NCI-H774 (cell line): ENCODE results near the gene BAIAP3.

ENCODE experiments used
- DNase-seq: peaks from one replicate; lab custom pipeline; 2025; lab: John Stamatoyannopoulos, UW

Gene BAIAP3

GRCh38 chr16:1334739-1335138 is 1.3 kb downstream of the BAIAP3 start:
- DNase-seq, result no peak

GRCh38 chr16:1335211-1335971 is 1.9 kb downstream of the BAIAP3 start:
- DNase-seq, result no peak

- DNase-seq, result no peak
Measured at GRCh38 chr16:1335996-1336395, 2.6 kb downstream of the BAIAP3 start.

- DNase-seq, result no peak
Measured at GRCh38 chr16:1336619-1337018, 3.2 kb downstream of the BAIAP3 start.

- DNase-seq, result no peak
Measured at GRCh38 chr16:1337486-1337885, 4.0 kb downstream of the BAIAP3 start.

- no peak for DNase-seq
Measured at GRCh38 chr16:1338119-1338730, 4.8 kb downstream of the BAIAP3 start.

GRCh38 chr16:1338855-1339675 is 5.6 kb downstream of the BAIAP3 start:
- DNase-seq, result no peak

GRCh38 chr16:1340730-1341494 is 7.5 kb downstream of the BAIAP3 start:
- DNase-seq, result no peak

- DNase-seq, result no peak
Measured at GRCh38 chr16:1341495-1342420, 8.3 kb downstream of the BAIAP3 start.

GRCh38 chr16:1342526-1343427 is 9.3 kb downstream of the BAIAP3 start:
- peak; percentile 88 for DNase-seq

GRCh38 chr16:1343428-1344242 is 10.2 kb downstream of the BAIAP3 start:
- no peak for DNase-seq

GRCh38 chr16:1344499-1344898 is 11.1 kb downstream of the BAIAP3 start:
- no peak for DNase-seq

- DNase-seq, result no peak
Measured at GRCh38 chr16:1345087-1345486, 11.6 kb downstream of the BAIAP3 start.

- no peak for DNase-seq
Measured at GRCh38 chr16:1345651-1346421, 12.4 kb downstream of the BAIAP3 start.

GRCh38 chr16:1346422-1347285 is 13.2 kb downstream of the BAIAP3 start:
- no peak for DNase-seq

GRCh38 chr16:1347286-1347855 is 13.9 kb downstream of the BAIAP3 start:
- no peak for DNase-seq

- DNase-seq, result no peak
Measured at GRCh38 chr16:1347962-1348361, 14.5 kb downstream of the BAIAP3 start.
